Epithelial cell of esophagus (primary cell): ENCODE data around the gene PAX2.

Source experiments
- DNase-seq: peaks from one replicate; pipeline ENCODE4 v3.0.0; 2010; ENCODE audit warnings: low read depth
- H3K4me3 ChIP-seq: 2 replicates; pipeline ENCODE4 v1.5.1; 2011; ENCODE audit warnings: mild to moderate bottlenecking, low read length, control low read depth
- TF ChIP-seq, protein P1 (sequence below): IDR thresholded peaks from 2 replicates; pipeline ENCODE4 v1.5.1; 2011; ENCODE audit warnings: low read depth, mild to moderate bottlenecking, low read length, control low read depth, inconsistent platforms; ENCODE audit not compliant: insufficient read depth; ENCODE audit errors: missing control alignments

Gene PAX2

GRCh38 chr10:100869399-100869798 lies 124.0 kb downstream of the PAX2 start:
- H3K4me3 ChIP-seq = no peak overlapping the region
- TF ChIP-seq, protein P1, sequence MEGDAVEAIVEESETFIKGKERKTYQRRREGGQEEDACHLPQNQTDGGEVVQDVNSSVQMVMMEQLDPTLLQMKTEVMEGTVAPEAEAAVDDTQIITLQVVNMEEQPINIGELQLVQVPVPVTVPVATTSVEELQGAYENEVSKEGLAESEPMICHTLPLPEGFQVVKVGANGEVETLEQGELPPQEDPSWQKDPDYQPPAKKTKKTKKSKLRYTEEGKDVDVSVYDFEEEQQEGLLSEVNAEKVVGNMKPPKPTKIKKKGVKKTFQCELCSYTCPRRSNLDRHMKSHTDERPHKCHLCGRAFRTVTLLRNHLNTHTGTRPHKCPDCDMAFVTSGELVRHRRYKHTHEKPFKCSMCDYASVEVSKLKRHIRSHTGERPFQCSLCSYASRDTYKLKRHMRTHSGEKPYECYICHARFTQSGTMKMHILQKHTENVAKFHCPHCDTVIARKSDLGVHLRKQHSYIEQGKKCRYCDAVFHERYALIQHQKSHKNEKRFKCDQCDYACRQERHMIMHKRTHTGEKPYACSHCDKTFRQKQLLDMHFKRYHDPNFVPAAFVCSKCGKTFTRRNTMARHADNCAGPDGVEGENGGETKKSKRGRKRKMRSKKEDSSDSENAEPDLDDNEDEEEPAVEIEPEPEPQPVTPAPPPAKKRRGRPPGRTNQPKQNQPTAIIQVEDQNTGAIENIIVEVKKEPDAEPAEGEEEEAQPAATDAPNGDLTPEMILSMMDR = no peak
- no peak for DNase-seq

GRCh38 chr10:100872034-100872791 lies 126.8 kb downstream of the PAX2 start:
- TF ChIP-seq, protein P1 = peak; percentile 57
- no peak overlapping the region for H3K4me3 ChIP-seq
- peak; percentile 43 for DNase-seq

DNA sequence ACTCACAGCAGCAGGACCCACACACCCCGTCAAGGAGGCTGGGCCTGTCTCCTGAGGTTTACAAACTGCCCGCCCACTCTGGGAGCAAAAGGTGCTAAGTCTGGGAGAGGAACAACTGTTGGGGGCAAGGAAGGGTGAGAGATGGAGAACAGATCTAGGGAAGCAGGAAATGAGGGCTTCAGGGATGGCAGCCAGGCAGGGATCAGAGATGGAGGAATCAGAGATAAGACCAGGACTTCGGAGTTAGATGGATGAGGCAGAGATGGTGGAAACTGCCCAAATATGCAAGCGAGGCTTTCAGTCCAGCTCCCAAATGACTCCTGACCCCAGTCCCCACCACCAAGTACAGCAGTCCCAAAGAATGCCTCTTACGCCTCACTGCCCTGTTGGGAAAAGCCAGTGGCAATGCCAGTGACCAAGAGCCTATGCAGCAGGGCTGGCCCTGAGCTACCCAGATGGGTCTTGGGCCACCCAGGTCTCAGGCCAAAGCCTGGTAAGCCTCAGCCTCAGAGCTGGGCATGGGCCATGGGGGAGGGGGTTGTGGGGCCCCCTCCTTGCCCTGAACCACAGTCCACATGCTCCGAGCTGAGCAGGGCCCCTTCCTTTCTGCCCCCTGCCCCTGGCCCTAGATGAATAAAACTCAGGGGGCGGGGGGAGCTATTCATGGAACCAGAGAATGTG lies 127.9 kb downstream of the PAX2 start:
- no peak overlapping the region for H3K4me3 ChIP-seq
- no peak for DNase-seq

DNA sequence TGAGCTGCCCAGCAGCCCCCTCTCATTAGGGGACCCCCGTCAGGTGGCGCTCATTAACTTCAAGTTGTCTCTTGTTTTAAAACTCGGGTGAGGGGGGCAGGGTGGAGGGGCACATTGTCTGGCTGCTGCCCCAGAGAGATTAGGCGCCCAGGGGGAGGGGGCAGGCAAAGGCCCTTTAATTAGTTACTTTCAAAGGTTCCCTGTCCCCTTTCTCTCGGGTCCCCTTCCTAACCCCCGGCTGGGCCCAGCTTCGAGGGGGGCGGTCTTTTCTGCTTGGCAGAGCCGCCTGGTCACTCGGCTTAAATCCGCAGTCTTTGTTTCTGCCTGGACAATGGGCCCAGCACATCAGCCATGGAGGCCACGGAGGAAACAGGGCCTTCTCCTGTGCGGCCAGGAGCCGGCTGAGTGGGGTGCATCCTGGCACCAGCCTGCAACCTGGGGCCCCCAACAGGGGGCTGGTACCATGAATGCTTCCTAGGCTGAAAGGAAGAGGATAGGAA lies 128.5 kb downstream of the PAX2 start:
- no peak overlapping the region for H3K4me3 ChIP-seq
- DNase-seq = no peak
- TF ChIP-seq, protein P1 = no peak

More for the DNA sequence above, 127.9 kb downstream of the PAX2 start:
- TF ChIP-seq, protein P1 = no peak

DNA sequence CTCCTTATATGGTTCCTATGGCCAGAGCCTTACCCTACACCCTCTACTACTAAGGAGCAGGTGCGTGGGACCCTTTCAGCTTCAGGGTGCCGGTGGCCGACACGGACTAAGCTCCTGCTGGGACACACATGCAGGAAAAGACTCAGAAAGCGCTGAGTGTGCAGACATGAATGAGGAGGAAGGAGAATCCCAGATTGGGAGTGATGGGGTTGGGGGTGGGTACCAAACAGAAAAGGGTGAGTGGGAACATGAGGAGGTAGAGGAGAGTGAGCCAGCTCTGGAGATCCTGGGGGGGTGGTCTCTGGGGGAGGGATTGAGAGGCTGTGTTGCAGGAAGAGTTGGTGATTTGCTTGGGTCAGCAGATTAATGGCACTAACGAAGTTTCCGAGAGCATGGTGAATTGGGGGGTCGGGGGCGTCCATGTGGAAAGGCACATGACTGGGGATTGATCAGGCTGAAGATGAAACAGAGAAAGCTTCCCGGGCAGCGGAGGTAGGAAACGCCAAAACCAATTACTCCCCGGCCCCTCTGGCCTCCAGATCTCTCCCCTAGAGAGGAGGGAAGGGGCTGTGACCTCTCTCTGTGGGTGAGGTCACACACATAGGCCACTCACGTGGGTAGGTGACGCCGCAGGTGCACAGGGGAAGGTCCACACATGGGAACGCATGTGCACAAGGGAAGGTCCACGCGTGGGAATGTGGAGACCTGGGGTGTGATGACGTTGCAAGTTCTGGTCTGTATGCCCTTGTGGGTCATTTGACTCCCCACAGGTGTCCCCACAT lies 129.5 kb downstream of the PAX2 start:
- TF ChIP-seq, protein P1 = no peak
- no peak for DNase-seq
- H3K4me3 ChIP-seq = no peak overlapping the region

- TF ChIP-seq, protein P1 = no peak
- H3K4me3 ChIP-seq = no peak overlapping the region
- DNase-seq = no peak
Measured at GRCh38 chr10:100875484-100876166, 130.2 kb downstream of the PAX2 start.
